Measurements from ENCODE around the gene TLE1.

Gene TLE1

GRCh38 chr9:81686614-81687520, 2.5 kb downstream of the TLE1 start:
- peak; percentile 56 for DNase-seq (ENCODE audit: low read depth, low spot score)

- DNase-seq (ENCODE audit: low read depth, low spot score): no peak
Observed at GRCh38 chr9:81685763-81686613, 3.4 kb downstream of the TLE1 start.

GRCh38 chr9:81684635-81685034, 4.7 kb downstream of the TLE1 start:
- no peak for DNase-seq (ENCODE audit: low read depth, low spot score)

GRCh38 chr9:81683704-81684103, 5.6 kb downstream of the TLE1 start:
- no peak for DNase-seq (ENCODE audit: low read depth, low spot score)

GRCh38 chr9:81683238-81683637, 6.1 kb downstream of the TLE1 start:
- no peak for DNase-seq (ENCODE audit: low read depth, low spot score)

- no peak for DNase-seq (ENCODE audit: low read depth, low spot score)
Observed at GRCh38 chr9:81682797-81683196, 6.5 kb downstream of the TLE1 start.

- no peak for DNase-seq (ENCODE audit: low read depth, low spot score)
Observed at GRCh38 chr9:81682177-81682576, 7.2 kb downstream of the TLE1 start.

GRCh38 chr9:81680506-81680905, 8.8 kb downstream of the TLE1 start:
- DNase-seq (ENCODE audit: low read depth, low spot score): no peak

- DNase-seq (ENCODE audit: low read depth, low spot score): no peak
Observed at GRCh38 chr9:81680006-81680405, 9.3 kb downstream of the TLE1 start.

GRCh38 chr9:81678088-81678487, 11.3 kb downstream of the TLE1 start:
- no peak for DNase-seq (ENCODE audit: low read depth, low spot score)

GRCh38 chr9:81676395-81676794, 13.0 kb downstream of the TLE1 start:
- no peak for DNase-seq (ENCODE audit: low read depth, low spot score)

GRCh38 chr9:81673310-81673709, 16.0 kb downstream of the TLE1 start:
- no peak for DNase-seq (ENCODE audit: low read depth, low spot score)

- DNase-seq (ENCODE audit: low read depth, low spot score): no peak
Observed at GRCh38 chr9:81671880-81672280, 17.5 kb downstream of the TLE1 start.

- DNase-seq (ENCODE audit: low read depth, low spot score): no peak
Observed at GRCh38 chr9:81669866-81670265, 19.5 kb downstream of the TLE1 start.

GRCh38 chr9:81669041-81669651, 20.2 kb downstream of the TLE1 start:
- DNase-seq (ENCODE audit: low read depth, low spot score): no peak

GRCh38 chr9:81666123-81666522, 23.2 kb downstream of the TLE1 start:
- DNase-seq (ENCODE audit: low read depth, low spot score): no peak

GRCh38 chr9:81665322-81665871, 23.9 kb downstream of the TLE1 start:
- no peak for DNase-seq (ENCODE audit: low read depth, low spot score)

GRCh38 chr9:81664638-81665222, 24.6 kb downstream of the TLE1 start:
- no peak for DNase-seq (ENCODE audit: low read depth, low spot score)

- no peak for DNase-seq (ENCODE audit: low read depth, low spot score)
Observed at GRCh38 chr9:81661339-81661738, 28.0 kb downstream of the TLE1 start.

GRCh38 chr9:81656871-81657337, 32.4 kb downstream of the TLE1 start:
- no peak for DNase-seq (ENCODE audit: low read depth, low spot score)

GRCh38 chr9:81656004-81656403, 33.3 kb downstream of the TLE1 start:
- no peak for DNase-seq (ENCODE audit: low read depth, low spot score)

Measured in smooth muscle cell of the brain vasculature (primary cell).